H9 (cell line): ENCODE data around the gene LHCGR. TPM values are rescaled to one million over a fixed set of nuclear protein-coding genes. Genes with fewer than 3 reads are reported as not detected.

Source experiments
- DNase-seq: peaks from one replicate; pipeline ENCODE4 v3.0.0-alpha.2; 2017
- H2AFZ ChIP-seq: one replicate; pipeline ENCODE4 v1.6.1; 2013; ENCODE audit warnings: mild to moderate bottlenecking, low read length, control low read depth, moderate library complexity
- H2AK5ac ChIP-seq: 2 replicates; pipeline ENCODE4 v1.6.1; 2013; ENCODE audit warnings: low read length, control low read depth, mixed read lengths; ENCODE audit not compliant: insufficient read length
- H2BK120ac ChIP-seq: one replicate; pipeline ENCODE4 v1.6.1; 2013; ENCODE audit warnings: low read depth, mild to moderate bottlenecking, low read length, control low read depth, inconsistent platforms; ENCODE audit not compliant: poor library complexity, severe bottlenecking
- H2BK12ac ChIP-seq: 2 replicates; pipeline ENCODE4 v1.6.1; 2013; ENCODE audit warnings: low read length, control low read depth, mixed read lengths, low read depth; ENCODE audit not compliant: insufficient read length
- H2BK15ac ChIP-seq: 2 replicates; pipeline ENCODE4 v1.6.1; 2013; ENCODE audit warnings: low read depth, low read length, control low read depth
- H2BK20ac ChIP-seq: one replicate; pipeline ENCODE4 v1.6.1; 2013; ENCODE audit warnings: low read depth, mild to moderate bottlenecking, low read length, control low read depth, inconsistent platforms; ENCODE audit not compliant: poor library complexity, severe bottlenecking
- H2BK5ac ChIP-seq: 2 replicates; pipeline ENCODE4 v1.6.1; 2013; ENCODE audit warnings: low read length, control low read depth, mixed read lengths; ENCODE audit not compliant: insufficient read length
- H3K14ac ChIP-seq: 2 replicates; pipeline ENCODE4 v1.6.1; 2013; ENCODE audit warnings: low read length, control low read depth; ENCODE audit not compliant: insufficient read depth
- H3K18ac ChIP-seq: 2 replicates; pipeline ENCODE4 v1.6.1; 2013; ENCODE audit warnings: low read depth, mild to moderate bottlenecking, mixed read lengths, low read length, control low read depth; ENCODE audit not compliant: insufficient read length
- H3K23ac ChIP-seq: 2 replicates; pipeline ENCODE4 v1.6.1; 2013; ENCODE audit warnings: low read length, control low read depth, mixed read lengths, low read depth; ENCODE audit not compliant: insufficient read length
- H3K23me2 ChIP-seq: 2 replicates; pipeline ENCODE4 v1.6.1; 2013; ENCODE audit warnings: low read depth, mild to moderate bottlenecking, mixed read lengths, low read length, control low read depth; ENCODE audit not compliant: insufficient read length, poor library complexity, severe bottlenecking
- H3K27ac ChIP-seq: 2 replicates; pipeline ENCODE4 v1.5.1; 2013; ENCODE audit warnings: low read length, control low read depth, mixed read lengths, low read depth; ENCODE audit not compliant: insufficient read length
- H3K27me3 ChIP-seq: 2 replicates; pipeline ENCODE4 v1.6.1; 2013; ENCODE audit warnings: low read length, control low read depth, inconsistent platforms; ENCODE audit not compliant: insufficient read depth
- H3K4ac ChIP-seq: 2 replicates; pipeline ENCODE4 v1.6.1; 2013; ENCODE audit warnings: low read depth, mild to moderate bottlenecking, control low read depth, inconsistent platforms, low read length, moderate library complexity
- H3K4me1 ChIP-seq: 2 replicates; pipeline ENCODE4 v1.6.1; 2013; ENCODE audit warnings: low read length, control low read depth, inconsistent platforms; ENCODE audit not compliant: insufficient read depth
- H3K4me2 ChIP-seq: 2 replicates; pipeline ENCODE4 v1.6.1; 2013; ENCODE audit warnings: low read length, control low read depth, mixed read lengths; ENCODE audit not compliant: insufficient read length, insufficient read depth
- H3K56ac ChIP-seq: 2 replicates; pipeline ENCODE4 v1.6.1; 2013; ENCODE audit warnings: low read depth, mild to moderate bottlenecking, mixed read lengths, low read length, control low read depth; ENCODE audit not compliant: insufficient read length
- H3K79me1 ChIP-seq: 2 replicates; pipeline ENCODE4 v1.6.1; 2013; ENCODE audit warnings: low read depth, mild to moderate bottlenecking, moderate library complexity, low read length, control low read depth, inconsistent platforms; ENCODE audit not compliant: insufficient read depth, poor library complexity, severe bottlenecking
- H3K79me2 ChIP-seq: 2 replicates; pipeline ENCODE4 v1.6.1; 2013; ENCODE audit warnings: low read length, control low read depth, inconsistent platforms; ENCODE audit not compliant: insufficient read depth
- H3K9ac ChIP-seq: 2 replicates; pipeline ENCODE4 v1.6.1; 2013; ENCODE audit warnings: low read length, control low read depth, mixed read lengths; ENCODE audit not compliant: insufficient read length; ENCODE audit errors: extremely low read depth
- H3K9me3 ChIP-seq: one replicate; pipeline ENCODE4 v1.6.1; 2013; ENCODE audit warnings: low read depth, low read length, inconsistent platforms; ENCODE audit not compliant: control insufficient read depth
- H3T11ph ChIP-seq: one replicate; pipeline ENCODE4 v1.6.1; 2013; ENCODE audit warnings: mild to moderate bottlenecking, low read length, control low read depth, inconsistent platforms
- H4K20me1 ChIP-seq: one replicate; pipeline ENCODE4 v1.6.1; 2013; ENCODE audit not compliant: control insufficient read depth, insufficient read length, insufficient read depth
- H4K5ac ChIP-seq: 2 replicates; pipeline ENCODE4 v1.6.1; 2013; ENCODE audit warnings: low read depth, mild to moderate bottlenecking, mixed read lengths, low read length, control low read depth; ENCODE audit not compliant: insufficient read length
- H4K8ac ChIP-seq: replicated peaks from 2 replicates; pipeline ENCODE4 v1.6.1; 2013; ENCODE audit warnings: low read length, control low read depth, mixed read lengths, low read depth; ENCODE audit not compliant: insufficient read length
- H4K91ac ChIP-seq: 2 replicates; pipeline ENCODE4 v1.6.1; 2013; ENCODE audit warnings: low read depth, mild to moderate bottlenecking, moderate library complexity, mixed read lengths, low read length, control low read depth; ENCODE audit not compliant: insufficient read length
- H3K27ac Mint-ChIP-seq, 3 experiments: 2 replicates in 2 of 3; 3 replicates in 1 of 3; pipeline ENCODE4 v1.8.0; 2020 to 2021; ENCODE audit warnings: mixed read lengths in 3 of 3, mild to moderate bottlenecking in 1 of 3, moderate library complexity in 1 of 3
- H3K27me3 Mint-ChIP-seq: 2 replicates; pipeline ENCODE4 v1.8.0; 2021; ENCODE audit warnings: low read depth, mild to moderate bottlenecking, moderate library complexity, mixed read lengths
- H3K36me3 Mint-ChIP-seq, 3 experiments: 2 replicates in 2 of 3; 3 replicates in 1 of 3; pipeline ENCODE4 v1.8.0; 2020 to 2021; ENCODE audit warnings: low read depth in 3 of 3, mixed read lengths in 3 of 3; ENCODE audit not compliant: insufficient read depth in 1 of 3
- H3K4me1 Mint-ChIP-seq, 2 experiments: 2 replicates each; pipeline ENCODE4 v1.8.0; 2020; ENCODE audit warnings: mixed read lengths in 2 of 2
- H3K4me3 Mint-ChIP-seq, 2 experiments: 2 replicates in 1 of 2; 3 replicates in 1 of 2; pipeline ENCODE4 v1.8.0; 2020 to 2021; ENCODE audit warnings: mild to moderate bottlenecking in 2 of 2, mixed read lengths in 2 of 2, moderate library complexity in 1 of 2
- H3K9me3 Mint-ChIP-seq, 2 experiments: 2 replicates in 1 of 2; 3 replicates in 1 of 2; pipeline ENCODE4 v1.8.0; 2020; ENCODE audit warnings: mild to moderate bottlenecking in 2 of 2, mixed read lengths in 2 of 2, moderate library complexity in 1 of 2
- CTCF ChIP-seq: fragments of 200-600 bp; sonication (generic); conservative IDR thresholded peaks from 3 replicates; pipeline ENCODE4 v1.8.0; 2021; ENCODE audit warnings: antibody characterized with exemption, mild to moderate bottlenecking
- WGBS: extraction: QIAGEN DNeasy Blood & Tissue Kit; methylation state at CpG from one replicate; pipeline ENCODE4 v1.1.7; 2013; ENCODE audit warnings: missing lambda C conversion rate, low lambda C conversion rate, mixed read lengths; ENCODE audit not compliant: insufficient read length; ENCODE audit errors: extremely low coverage; 5-methylcytosine and 5-hydroxymethylcytosine counted together
- total RNA-seq: library from RNA; stranded (reverse); gene quantifications from 2 replicates; pipeline ENCODE4 v1.2.1, GENCODE V29; 2021

LHCGR gene
- total RNA-seq, 1 experiment from 2014 or later: 0.44 TPM

- H2BK20ac ChIP-seq: no peak overlapping the region
- H3K9me3 Mint-ChIP-seq: no peaks in the 10 kb centered on the region
- H3K4me3 Mint-ChIP-seq: no peak overlapping the region
- no peak overlapping the region for H3K23ac ChIP-seq
- 0 out of 2 replicates have a peak, but pooled peaks cover 2% of the 10 kb centered on the region for H3K4me1 ChIP-seq
- no peak overlapping the region for H3K18ac ChIP-seq
- TF ChIP-seq CTCF: no peak
- H3K4me1 Mint-ChIP-seq: peaks cover 7 to 10% of the 10 kb centered on the region in 2 experiments
- H3K79me2 ChIP-seq: no peaks in the 10 kb centered on the region
- no peaks in the 10 kb centered on the region for H4K20me1 ChIP-seq
- no peaks in the 10 kb centered on the region for H3K23me2 ChIP-seq
- H2BK120ac ChIP-seq: no peak overlapping the region
- H3T11ph ChIP-seq: no peak overlapping the region
- H2BK12ac ChIP-seq: no peak overlapping the region
- no peak overlapping the region for H3K27ac ChIP-seq
- H3K56ac ChIP-seq: no peak overlapping the region
- no peak overlapping the region for H3K27ac Mint-ChIP-seq
- H4K5ac ChIP-seq: no peak overlapping the region
- no peak overlapping the region for H3K4ac ChIP-seq
- H3K14ac ChIP-seq: no peak overlapping the region
- H4K91ac ChIP-seq: no peak overlapping the region
- no peaks in the 10 kb centered on the region for H3K79me1 ChIP-seq
- WGBS: no CpG with 5 or more reads among the region's 4 CpGs
- no peak overlapping the region for H4K8ac ChIP-seq
- H3K4me2 ChIP-seq: no peak overlapping the region
- H3K27me3 Mint-ChIP-seq: no peaks in the 10 kb centered on the region; the same call in 1 of the 2 replicates
- no peaks in the 10 kb centered on the region for H3K27me3 ChIP-seq
- no peak overlapping the region for H2AK5ac ChIP-seq
- no peak overlapping the region for H2BK15ac ChIP-seq
- DNase-seq: no peak
- no peaks in the 10 kb centered on the region for H3K9me3 ChIP-seq
- H2BK5ac ChIP-seq: no peak overlapping the region
- no peak overlapping the region for H2AFZ ChIP-seq
- no peak overlapping the region for H3K9ac ChIP-seq
- no peaks in the 10 kb centered on the region for H3K36me3 Mint-ChIP-seq
Measured at GRCh38 chr2:48779019-48779716, 23.6 kb upstream of the LHCGR start.
